ENCODE results near the gene BCL2. TPM values are rescaled to one million over a fixed set of nuclear protein-coding genes. Genes with fewer than 3 reads are reported as not detected.
"Not testable (repeated sequence)": the region's sequence is repeated elsewhere in the genome, so short reads cannot be mapped to it uniquely, and the experiment has no call there.

The BCL2 gene
- total RNA-seq, 1 experiment from 2014 or later: 1.3 TPM

GRCh38 chr18:63202828-63203227 lies 116.7 kb downstream of the BCL2 start:
- Mint-ChIP-seq H3K36me3 (ENCODE audit: insufficient read depth in 1 of 3, low read depth in 3 of 3) (no peaks in the 10 kb centered on the region), H3K4me1 (peaks cover 2 to 3% of the 10 kb centered on the region in 2 experiments; a peak in 2 of 4 replicates), H3K4me3 (no peak overlapping the region), H3K27ac (no peak overlapping the region; a peak in 1 of 7 replicates), H3K9me3 (no peaks in the 10 kb centered on the region), H3K27me3 (ENCODE audit: low read depth) (no peaks in the 10 kb centered on the region)
- Histone ChIP-seq H2BK5ac (ENCODE audit: insufficient read length, low read length) (no peak overlapping the region), H3K23me2 (ENCODE audit: insufficient read length, low read depth, low read length, poor library complexity, severe bottlenecking) (no peaks in the 10 kb centered on the region), H3T11ph (ENCODE audit: low read length) (no peak overlapping the region), H3K27ac (ENCODE audit: insufficient read length, low read depth, low read length) (no peak overlapping the region), H3K23ac (ENCODE audit: insufficient read length, low read depth, low read length) (no peak overlapping the region), H2AK5ac (ENCODE audit: insufficient read length, low read length) (no peak overlapping the region), H4K5ac (ENCODE audit: insufficient read length, low read depth, low read length) (no peak overlapping the region), H3K4ac (ENCODE audit: low read depth, low read length) (no peak overlapping the region), H4K8ac (replicated peaks; ENCODE audit: insufficient read length, low read depth, low read length) (no peak overlapping the region), H3K18ac (ENCODE audit: insufficient read length, low read depth, low read length) (no peak overlapping the region), H4K91ac (ENCODE audit: insufficient read length, low read depth, low read length) (no peak overlapping the region), H3K4me2 (ENCODE audit: insufficient read depth, insufficient read length, low read length) (no peak overlapping the region), H4K20me1 (ENCODE audit: control insufficient read depth, insufficient read depth, insufficient read length) (no peaks in the 10 kb centered on the region), H3K79me1 (ENCODE audit: insufficient read depth, low read depth, low read length, poor library complexity, severe bottlenecking) (no peaks in the 10 kb centered on the region), H3K14ac (ENCODE audit: insufficient read depth, low read length) (no peak overlapping the region), H2BK12ac (ENCODE audit: insufficient read length, low read depth, low read length) (no peak overlapping the region), H2BK15ac (ENCODE audit: low read depth, low read length) (no peak overlapping the region), H3K4me1 (ENCODE audit: insufficient read depth, low read length) (no peaks in the 10 kb centered on the region), H3K79me2 (ENCODE audit: insufficient read depth, low read length) (no peaks in the 10 kb centered on the region), H2AFZ (ENCODE audit: low read length) (no peak overlapping the region), H2BK120ac (ENCODE audit: low read depth, low read length, poor library complexity, severe bottlenecking) (no peak overlapping the region), H2BK20ac (ENCODE audit: low read depth, low read length, poor library complexity, severe bottlenecking) (no peak overlapping the region), H3K27me3 (ENCODE audit: insufficient read depth, low read length) (no peaks in the 10 kb centered on the region), H3K56ac (ENCODE audit: insufficient read length, low read depth, low read length) (no peak overlapping the region), H3K9me3 (ENCODE audit: control insufficient read depth, low read depth, low read length) (no peaks in the 10 kb centered on the region), H3K9ac (ENCODE audit: extremely low read depth, insufficient read length, low read length) (no peak overlapping the region)
- no peak for DNase-seq
- WGBS (ENCODE audit: extremely low coverage, insufficient read length, low lambda C conversion rate): no CpG with 5 or more reads among the region's 8 CpGs
- TF ChIP-seq CTCF (conservative IDR thresholded peaks at IDR 0.05): no peak

GRCh38 chr18:63201456-63201855 lies 118.1 kb downstream of the BCL2 start:
- DNase-seq; H3T11ph ChIP-seq (ENCODE audit: low read length); H4K91ac ChIP-seq (ENCODE audit: insufficient read length, low read depth, low read length); H3K79me1 ChIP-seq (ENCODE audit: insufficient read depth, low read depth, low read length, poor library complexity, severe bottlenecking); H3K23ac ChIP-seq (ENCODE audit: insufficient read length, low read depth, low read length); H2AFZ ChIP-seq (ENCODE audit: low read length); H3K79me2 ChIP-seq (ENCODE audit: insufficient read depth, low read length); H3K27me3 Mint-ChIP-seq (ENCODE audit: low read depth); H3K4me1 Mint-ChIP-seq; H3K36me3 Mint-ChIP-seq (ENCODE audit: insufficient read depth in 1 of 3, low read depth in 3 of 3); H3K4me1 ChIP-seq (ENCODE audit: insufficient read depth, low read length); H4K5ac ChIP-seq (ENCODE audit: insufficient read length, low read depth, low read length); H3K4ac ChIP-seq (ENCODE audit: low read depth, low read length); H3K9me3 ChIP-seq (ENCODE audit: control insufficient read depth, low read depth, low read length); H2BK20ac ChIP-seq (ENCODE audit: low read depth, low read length, poor library complexity, severe bottlenecking); H3K18ac ChIP-seq (ENCODE audit: insufficient read length, low read depth, low read length); H3K14ac ChIP-seq (ENCODE audit: insufficient read depth, low read length); H3K56ac ChIP-seq (ENCODE audit: insufficient read length, low read depth, low read length); H3K27me3 ChIP-seq (ENCODE audit: insufficient read depth, low read length); H2AK5ac ChIP-seq (ENCODE audit: insufficient read length, low read length); H3K9ac ChIP-seq (ENCODE audit: extremely low read depth, insufficient read length, low read length); H3K23me2 ChIP-seq (ENCODE audit: insufficient read length, low read depth, low read length, poor library complexity, severe bottlenecking); H4K8ac ChIP-seq (replicated peaks; ENCODE audit: insufficient read length, low read depth, low read length); H3K27ac ChIP-seq (ENCODE audit: insufficient read length, low read depth, low read length); H4K20me1 ChIP-seq (ENCODE audit: control insufficient read depth, insufficient read depth, insufficient read length); H3K4me2 ChIP-seq (ENCODE audit: insufficient read depth, insufficient read length, low read length); H2BK5ac ChIP-seq (ENCODE audit: insufficient read length, low read length); H3K27ac Mint-ChIP-seq; H3K9me3 Mint-ChIP-seq; H2BK15ac ChIP-seq (ENCODE audit: low read depth, low read length); H2BK12ac ChIP-seq (ENCODE audit: insufficient read length, low read depth, low read length); H2BK120ac ChIP-seq (ENCODE audit: low read depth, low read length, poor library complexity, severe bottlenecking); H3K4me3 Mint-ChIP-seq: not testable (repeated sequence)
- WGBS (ENCODE audit: extremely low coverage, insufficient read length, low lambda C conversion rate): no CpG with 5 or more reads among the region's 3 CpGs

Measured in H9 (cell line).